ENCODE measurements around the gene NCAN. TPM values are rescaled to one million over a fixed set of nuclear protein-coding genes. Genes with fewer than 3 reads are reported as not detected.

NCAN gene
- total RNA-seq, 2 donors from 2014 or later: not detected

- intact Hi-C loops (cut with DNase I): no loop called here
- no peak for DNase-seq (ENCODE audit: low spot score)
Observed at GRCh38 chr19:19271828-19272599, 60.3 kb downstream of the NCAN start.

GRCh38 chr19:19274146-19274545 is 62.4 kb downstream of the NCAN start:
- no peak for DNase-seq (ENCODE audit: low spot score)
- intact Hi-C loops (cut with DNase I): no loop called here

- DNase-seq (ENCODE audit: low spot score): no peak
- intact Hi-C loops (cut with DNase I): no loop called here
Observed at GRCh38 chr19:19274716-19275565, 63.2 kb downstream of the NCAN start.

GRCh38 chr19:19276386-19276785 is 64.6 kb downstream of the NCAN start:
- intact Hi-C loops (cut with DNase I): no loop called here
- DNase-seq (ENCODE audit: low spot score): no peak

GRCh38 chr19:19276851-19277250 is 65.1 kb downstream of the NCAN start:
- intact Hi-C loops (cut with DNase I): no loop called here
- no peak for DNase-seq (ENCODE audit: low spot score)

- intact Hi-C loops (cut with DNase I): no loop called here
- no peak for DNase-seq (ENCODE audit: low spot score)
Observed at GRCh38 chr19:19278315-19278714, 66.6 kb downstream of the NCAN start.

- no peak for DNase-seq (ENCODE audit: low spot score)
- intact Hi-C loops (cut with DNase I): no loop called here
Observed at GRCh38 chr19:19279062-19279612, 67.4 kb downstream of the NCAN start.

- no peak for DNase-seq (ENCODE audit: low spot score)
- intact Hi-C loops (cut with DNase I): no loop called here
Observed at GRCh38 chr19:19279853-19280252, 68.1 kb downstream of the NCAN start.

- intact Hi-C loops (cut with DNase I): no loop called here
- no peak for DNase-seq (ENCODE audit: low spot score)
Observed at GRCh38 chr19:19280561-19280960, 68.8 kb downstream of the NCAN start.

GRCh38 chr19:19285686-19286085 is 73.9 kb downstream of the NCAN start:
- no peak for DNase-seq (ENCODE audit: low spot score)
- intact Hi-C loops (cut with DNase I): no loop called here

GRCh38 chr19:19292607-19293006 is 80.8 kb downstream of the NCAN start:
- intact Hi-C loops (cut with DNase I): no loop called here
- DNase-seq (ENCODE audit: low spot score): no peak

- DNase-seq (ENCODE audit: low spot score): no peak
- intact Hi-C loops (cut with DNase I): no loop called here
Observed at GRCh38 chr19:19294914-19295313, 83.2 kb downstream of the NCAN start.

GRCh38 chr19:19296953-19297689 is 85.4 kb downstream of the NCAN start:
- DNase-seq (ENCODE audit: low spot score): no peak
- intact Hi-C loops (cut with DNase I): no loop called here

- intact Hi-C loops (cut with DNase I): no loop called here
- no peak for DNase-seq (ENCODE audit: low spot score)
Observed at GRCh38 chr19:19297759-19298158, 86.0 kb downstream of the NCAN start.

GRCh38 chr19:19300613-19301012 is 88.9 kb downstream of the NCAN start:
- intact Hi-C loops (cut with DNase I): no loop called here
- DNase-seq (ENCODE audit: low spot score): no peak

Other genes starting within 250 kb of the NCAN start
- 10 to 100 TPM; 50.4 to 51.1 TPM for gene SUGP2, start 178.4 kb upstream of the NCAN start, total RNA-seq
- 10 to 100 TPM; 12.6 to 19.3 TPM for gene ARMC6, start 178.4 kb upstream of the NCAN start, total RNA-seq
- 1 to 10 TPM; 4.9 to 8.0 TPM for gene SLC25A42, start 148.0 kb upstream of the NCAN start, total RNA-seq
- gene TMEM161A, start 73.5 kb upstream of the NCAN start, total RNA-seq: 10 to 100 TPM; 14.0 to 20.1 TPM
- 1 to 10 TPM in 1 of 2 donors, under 1 TPM in 1; 0.76 to 1.3 TPM for gene MEF2B, start 41.7 kb upstream of the NCAN start, total RNA-seq
- 10 to 100 TPM; 16.2 to 19.4 TPM for gene BORCS8, start 19.8 kb upstream of the NCAN start, total RNA-seq
- gene RFXANK, start 19.7 kb upstream of the NCAN start, total RNA-seq: 10 to 100 TPM; 32.8 to 36.6 TPM
- gene NR2C2AP, start 8.5 kb upstream of the NCAN start, total RNA-seq: 10 to 100 TPM in 1 of 2 donors, 1 to 10 TPM in 1; 9.3 to 14.8 TPM
- gene TM6SF2, start 61.3 kb downstream of the NCAN start, total RNA-seq: 1 to 10 TPM in 1 of 2 donors, not detected in 1; 1.9 TPM
- gene SUGP1, start 108.6 kb downstream of the NCAN start, total RNA-seq: 10 to 100 TPM; 25.8 to 30.4 TPM
- 10 to 100 TPM; 37.1 to 42.0 TPM for gene MAU2, start 108.9 kb downstream of the NCAN start, total RNA-seq
- gene GATAD2A, start 193.7 kb downstream of the NCAN start, total RNA-seq: 10 to 100 TPM; 54.3 to 70.9 TPM

Measured in posterior vena cava (tissue), 2 donors.